IMR-90 (cell line): Measurements from ENCODE around the gene KLHDC10. TPM values are rescaled to one million over a fixed set of nuclear protein-coding genes. Genes with fewer than 3 reads are reported as not detected.

Source experiments
- ATAC-seq: fragments of 200-7000 bp; cut with Tn5 transposase; 2 replicates; pipeline ENCODE4 v1.9.1; 2020; ENCODE audit warnings: low read depth, mild to moderate bottlenecking, moderate library complexity
- BruUV-seq: library from RNA; stranded (reverse); fragments of 400-500 nt; replicated peaks from 2 replicates; lab custom pipeline; 2021; lab: Mats Ljungman, UMichigan
- CTCF ChIA-PET: fragments of 300-600 bp; formaldehyde crosslinking; extraction: SDS; loops from one replicate; lab custom pipeline; 2021; ENCODE audit warnings: antibody characterized with exemption; lab: Yijun Ruan, JAX
- POLR2A ChIA-PET: fragments of 300-600 bp; sonication (Branson Sonifier 250); formaldehyde crosslinking; loops from one replicate; lab custom pipeline; 2022; ENCODE audit warnings: antibody characterized with exemption; ENCODE audit not compliant: unreplicated experiment; lab: Charles Lee
- DNase-seq: peaks from one replicate; pipeline ENCODE4 v3.0.0; 2013
- H2AFZ ChIP-seq: replicated peaks from 2 replicates; pipeline ENCODE3; 2013; ENCODE audit warnings: low read length, mild to moderate bottlenecking; ENCODE audit not compliant: poor library complexity
- H2AK5ac ChIP-seq: 2 replicates; pipeline ENCODE4 v1.6.1; 2013; ENCODE audit warnings: low read depth, low read length, inconsistent platforms
- H2AK9ac ChIP-seq: replicated peaks from 2 replicates; pipeline ENCODE3; 2013; ENCODE audit warnings: mild to moderate bottlenecking, low read depth, low read length, moderate library complexity; ENCODE audit not compliant: poor library complexity
- H2BK120ac ChIP-seq: 2 replicates; pipeline ENCODE4 v1.6.1; 2013; ENCODE audit warnings: low read depth, low read length, inconsistent platforms
- H2BK15ac ChIP-seq: 3 replicates; pipeline ENCODE4 v1.6.1; 2013; ENCODE audit warnings: low read depth, low read length, inconsistent platforms
- H2BK20ac ChIP-seq: 2 replicates; pipeline ENCODE4 v1.6.1; 2013; ENCODE audit warnings: low read depth, mild to moderate bottlenecking, inconsistent platforms, low read length, moderate library complexity
- H2BK5ac ChIP-seq: 2 replicates; pipeline ENCODE4 v1.6.1; 2013; ENCODE audit warnings: mild to moderate bottlenecking, low read depth, low read length, inconsistent platforms; ENCODE audit not compliant: poor library complexity, severe bottlenecking
- H3K14ac ChIP-seq: replicated peaks from 2 replicates; pipeline ENCODE4 v1.6.1; 2013; ENCODE audit warnings: low read depth, low read length, inconsistent platforms
- H3K18ac ChIP-seq: 2 replicates; pipeline ENCODE4 v1.6.1; 2013; ENCODE audit warnings: low read depth, low read length, control low read depth
- H3K23ac ChIP-seq: 2 replicates; pipeline ENCODE4 v1.6.1; 2013; ENCODE audit warnings: low read depth, low read length, inconsistent platforms
- H3K27ac ChIP-seq: 2 replicates; pipeline ENCODE4 v1.5.1; 2013; ENCODE audit warnings: mild to moderate bottlenecking, control low read depth, low read length; ENCODE audit not compliant: insufficient read depth
- H3K27me3 ChIP-seq: 2 replicates; pipeline ENCODE4 v1.6.1; 2013; ENCODE audit warnings: low read length; ENCODE audit not compliant: control insufficient read depth, insufficient read depth
- H3K36me3 ChIP-seq: 2 replicates; pipeline ENCODE4 v1.6.1; 2013; ENCODE audit warnings: low read length, mixed read lengths; ENCODE audit not compliant: control insufficient read depth, insufficient read depth
- H3K4ac ChIP-seq: 2 replicates; pipeline ENCODE4 v1.6.1; 2013; ENCODE audit warnings: low read depth, low read length, inconsistent platforms
- H3K4me1 ChIP-seq: 2 replicates; pipeline ENCODE4 v1.6.1; 2013; ENCODE audit warnings: low read length, mixed read lengths; ENCODE audit not compliant: control insufficient read depth, insufficient read depth
- H3K4me2 ChIP-seq: 2 replicates; pipeline ENCODE4 v1.6.1; 2013; ENCODE audit warnings: low read depth, mild to moderate bottlenecking, control low read depth, low read length, moderate library complexity
- H3K4me3 ChIP-seq: 2 replicates; pipeline ENCODE4 v1.5.1; 2013; ENCODE audit warnings: low read depth, mild to moderate bottlenecking, control low read depth, low read length, moderate library complexity; ENCODE audit not compliant: insufficient read depth
- H3K56ac ChIP-seq: 2 replicates; pipeline ENCODE4 v1.6.1; 2013; ENCODE audit warnings: low read length, inconsistent platforms; ENCODE audit not compliant: insufficient read depth; ENCODE audit errors: extremely low read depth
- H3K79me1 ChIP-seq, 2 experiments: 2 replicates each; pipeline ENCODE4 v1.6.1; 2013; ENCODE audit warnings: low read length in 2 of 2, inconsistent platforms in 1 of 2, low read depth in 1 of 2
- H3K9ac ChIP-seq: 2 replicates; pipeline ENCODE4 v1.6.1; 2013; ENCODE audit warnings: low read depth, low read length, control low read depth
- H3K9me1 ChIP-seq: 2 replicates; pipeline ENCODE4 v1.6.1; 2013; ENCODE audit warnings: low read length, inconsistent platforms; ENCODE audit not compliant: insufficient read depth
- H3K9me3 ChIP-seq: 2 replicates; pipeline ENCODE4 v1.6.1; 2013; ENCODE audit warnings: low read length; ENCODE audit not compliant: control insufficient read depth, insufficient read depth
- H4K20me1 ChIP-seq: 2 replicates; pipeline ENCODE4 v1.6.1; 2013; ENCODE audit warnings: low read length, inconsistent platforms; ENCODE audit not compliant: insufficient read depth
- H4K5ac ChIP-seq: 2 replicates; pipeline ENCODE4 v1.6.1; 2013; ENCODE audit warnings: mild to moderate bottlenecking, low read depth, low read length, control low read depth
- H4K8ac ChIP-seq, 2 experiments: 2 replicates each; pipeline ENCODE4 v1.6.1; 2013; ENCODE audit warnings: low read depth in 2 of 2, low read length in 2 of 2, control low read depth in 1 of 2, inconsistent platforms in 1 of 2
- H4K91ac ChIP-seq: 2 replicates; pipeline ENCODE4 v1.6.1; 2013; ENCODE audit warnings: low read depth, low read length, inconsistent platforms; ENCODE audit not compliant: insufficient read depth
- CTCF ChIP-seq: conservative IDR thresholded peaks from 2 replicates; pipeline ENCODE4 v1.5.1; 2012; ENCODE audit warnings: mild to moderate bottlenecking, low read depth, low read length, improper control_type of control experiment
- FOS ChIP-seq: fragments of 150-350 bp; IDR thresholded peaks from 2 replicates; pipeline ENCODE4 v1.6.1; 2016; ENCODE audit warnings: low read depth, low read length
- MXI1 ChIP-seq: IDR thresholded peaks from 2 replicates; pipeline ENCODE4 v1.6.1; 2012; ENCODE audit warnings: low read depth, mild to moderate bottlenecking, low read length, moderate library complexity, borderline replicate concordance
- POLR2A ChIP-seq: IDR thresholded peaks from 2 replicates; pipeline ENCODE4 v1.6.1; 2012; ENCODE audit warnings: mild to moderate bottlenecking, low read depth, low read length
- RAD21 ChIP-seq: IDR thresholded peaks from 2 replicates; pipeline ENCODE4 v1.6.1; 2012; ENCODE audit warnings: low read length, improper control_type of control experiment
- SMC3 ChIP-seq: fragments of 150-350 bp; IDR thresholded peaks from 2 replicates; pipeline ENCODE4 v1.6.1; 2016; ENCODE audit warnings: low read depth, mild to moderate bottlenecking, antibody characterized with exemption, low read length, moderate library complexity
- WGBS, 2 experiments: methylation state at CpG; one replicate each; pipeline versions ENCODE4 v1.1.5 to v1.1.7; 2013; ENCODE audit warnings: missing lambda C conversion rate in 2 of 2; ENCODE audit not compliant: insufficient read length in 1 of 2; ENCODE audit errors: extremely low coverage in 2 of 2; 5-methylcytosine and 5-hydroxymethylcytosine counted together
- dilution Hi-C: fragments of 300-500 bp; cut with HindIII; formaldehyde crosslinking; loops from one replicate; pipeline ENCODE4 v1.14.3; 2018; ENCODE audit warnings: low sequenced_read_pairs; ENCODE audit not compliant: unreplicated experiment
- in situ Hi-C: fragments of 300-500 bp; cut with MboI; formaldehyde crosslinking; loops from 3 replicates; pipeline ENCODE4 v1.14.3; 2019; ENCODE audit warnings: low sequenced_read_pairs, inconsistent platforms, mixed read lengths
- intact Hi-C: fragments of 100-400 bp; cut with micrococcal nuclease; formaldehyde crosslinking; loops from 2 replicates; pipeline ENCODE4 v1.10.0; 2022
- polyA plus RNA-seq, 3 experiments: library from polyadenylated mRNA; depleted of rRNA; stranded (reverse); fragments of >200 nt; gene quantifications; 2 replicates each; pipeline ENCODE4 v1.2.3, GENCODE V29; 2012; ENCODE audit warnings: low replicate concordance in 1 of 3
- total RNA-seq: library from RNA; depleted of rRNA; stranded (reverse); fragments of >200 nt; gene quantifications from 2 replicates; pipeline ENCODE4 v1.2.3, GENCODE V29; 2012

KLHDC10 gene
- total and polyA plus RNA-seq, 2 of the 4 experiments (the other 2 are of a cell fraction) = 12.4 to 27.1 TPM

GRCh38 chr7:130071701-130072622, 1.6 kb downstream of the KLHDC10 start:
- no peak overlapping the region for H2BK15ac ChIP-seq
- no peak overlapping the region for H3K18ac ChIP-seq
- H3K27me3 ChIP-seq = no peaks in the 10 kb centered on the region
- intact Hi-C loops = loop anchor here (1.0 to 10.0 kb wide), 11 partner anchors 113 to 759 kb away; partner anchors contain the start of genes MEST and TMEM209
- H3K4me1 ChIP-seq = peaks cover 5% of the 10 kb centered on the region
- H4K5ac ChIP-seq = no peak overlapping the region
- dilution Hi-C loops = no loop called here
- H4K8ac ChIP-seq = no peak overlapping the region
- peaks cover 8 to 53% of the 10 kb centered on the region in 2 experiments for H3K79me1 ChIP-seq
- no TSS peak for BruUV-seq
- no peak overlapping the region for H3K56ac ChIP-seq
- ATAC-seq (peak; percentile 65), DNase-seq (peak; percentile 90)
- in situ Hi-C loops = loop anchor here (10.0 kb wide), 2 partner anchors 413 to 683 kb away; no protein-coding TSS in a partner anchor
- peak overlapping the region; percentile 99 for H3K4me2 ChIP-seq
- no peak overlapping the region; the same call in 1 of the 2 replicates for H3K9ac ChIP-seq
- H2BK20ac ChIP-seq = no peak overlapping the region
- CTCF ChIA-PET = interaction anchor here (0.6 to 1.3 kb wide), 7 partner anchors 11 to 650 kb away, joined by 3 to 5 read pairs (median 4); no protein-coding TSS in a partner anchor
- POLR2A ChIA-PET = no interaction called here
- no peak overlapping the region for H3K4me3 ChIP-seq
- H3K14ac ChIP-seq = no peak overlapping the region
- no peak overlapping the region for H2BK120ac ChIP-seq
- H3K36me3 ChIP-seq = no peaks in the 10 kb centered on the region
- H3K9me1 ChIP-seq = peaks cover 4% of the 10 kb centered on the region
- no peak overlapping the region for H3K4ac ChIP-seq
- WGBS, 2 experiments = 86% methylated on average over 1 of the region's 11 CpGs; no CpG with 5 or more reads in 1 of the 2 experiments
- no peak overlapping the region for H2AFZ ChIP-seq
- TF ChIP-seq CTCF (peak; percentile 93), MXI1 (no peak), FOS (no peak), RAD21 (peak; percentile 98), SMC3 (peak; percentile 96), POLR2A (peak; percentile 34; the same call in 1 of the 2 replicates)
- H4K20me1 ChIP-seq = peaks cover 12% of the 10 kb centered on the region; the same call in 1 of the 2 replicates
- H2BK5ac ChIP-seq = no peak overlapping the region
- no peak overlapping the region for H2AK9ac ChIP-seq
- H4K91ac ChIP-seq = no peak overlapping the region
- H2AK5ac ChIP-seq = no peak overlapping the region
- H3K23ac ChIP-seq = no peak overlapping the region
- H3K9me3 ChIP-seq = no peaks in the 10 kb centered on the region
- H3K27ac ChIP-seq = no peak overlapping the region
